ENCODE measurements around the gene NIN.

GRCh38 chr14:50758305-50758704 lies 72.7 kb downstream of the NIN start:
- TF ChIP-seq, protein P1, sequence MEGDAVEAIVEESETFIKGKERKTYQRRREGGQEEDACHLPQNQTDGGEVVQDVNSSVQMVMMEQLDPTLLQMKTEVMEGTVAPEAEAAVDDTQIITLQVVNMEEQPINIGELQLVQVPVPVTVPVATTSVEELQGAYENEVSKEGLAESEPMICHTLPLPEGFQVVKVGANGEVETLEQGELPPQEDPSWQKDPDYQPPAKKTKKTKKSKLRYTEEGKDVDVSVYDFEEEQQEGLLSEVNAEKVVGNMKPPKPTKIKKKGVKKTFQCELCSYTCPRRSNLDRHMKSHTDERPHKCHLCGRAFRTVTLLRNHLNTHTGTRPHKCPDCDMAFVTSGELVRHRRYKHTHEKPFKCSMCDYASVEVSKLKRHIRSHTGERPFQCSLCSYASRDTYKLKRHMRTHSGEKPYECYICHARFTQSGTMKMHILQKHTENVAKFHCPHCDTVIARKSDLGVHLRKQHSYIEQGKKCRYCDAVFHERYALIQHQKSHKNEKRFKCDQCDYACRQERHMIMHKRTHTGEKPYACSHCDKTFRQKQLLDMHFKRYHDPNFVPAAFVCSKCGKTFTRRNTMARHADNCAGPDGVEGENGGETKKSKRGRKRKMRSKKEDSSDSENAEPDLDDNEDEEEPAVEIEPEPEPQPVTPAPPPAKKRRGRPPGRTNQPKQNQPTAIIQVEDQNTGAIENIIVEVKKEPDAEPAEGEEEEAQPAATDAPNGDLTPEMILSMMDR (IDR thresholded peaks at IDR 0.05) = no peak
- no peak for TF ChIP-seq POLR2A (IDR thresholded peaks at IDR 0.05)
- no peak for TF ChIP-seq EP300 (IDR thresholded peaks at IDR 0.05)
